Hindlimb muscle (tissue), 1 donor: ENCODE measurements around the gene POTEI. TPM values are rescaled to one million over a fixed set of nuclear protein-coding genes. Genes with fewer than 3 reads are reported as not detected.
"Not testable (repeated sequence)": the region's sequence is repeated elsewhere in the genome, so short reads cannot be mapped to it uniquely, and the experiment has no call there.

ENCODE experiments used
- DNase-seq: peaks from one replicate; pipeline ENCODE4 v3.0.0-alpha.2; 2013
- polyA plus RNA-seq: library from polyadenylated mRNA; unstranded; fragments of 120-200 nt; gene quantifications from one replicate; pipeline ENCODE4 v1.2.1, GENCODE V29; 2013; ENCODE audit not compliant: insufficient read length

The POTEI gene
- polyA plus RNA-seq, 1 donor = 0.04 TPM

DNA sequence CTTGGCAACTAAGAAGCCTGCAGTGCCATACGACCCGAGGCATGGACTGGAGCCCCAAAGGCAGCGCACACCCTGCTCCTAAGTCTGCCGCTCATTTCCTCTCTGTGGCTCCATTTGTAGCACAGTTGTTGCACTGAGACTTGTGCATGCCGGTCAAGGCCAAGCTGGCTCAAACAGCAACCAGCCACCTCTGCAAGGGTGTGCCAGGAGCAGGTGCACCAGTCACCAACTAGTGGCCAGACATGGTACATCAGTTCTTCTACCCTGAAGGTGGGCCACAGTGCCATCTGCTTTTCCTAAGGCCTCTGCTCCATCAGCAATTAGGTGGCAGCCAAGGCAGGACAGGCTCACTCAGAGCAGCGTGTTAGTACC lies 54.4 kb downstream of the POTEI start:
- DNase-seq = not testable (repeated sequence)

DNA sequence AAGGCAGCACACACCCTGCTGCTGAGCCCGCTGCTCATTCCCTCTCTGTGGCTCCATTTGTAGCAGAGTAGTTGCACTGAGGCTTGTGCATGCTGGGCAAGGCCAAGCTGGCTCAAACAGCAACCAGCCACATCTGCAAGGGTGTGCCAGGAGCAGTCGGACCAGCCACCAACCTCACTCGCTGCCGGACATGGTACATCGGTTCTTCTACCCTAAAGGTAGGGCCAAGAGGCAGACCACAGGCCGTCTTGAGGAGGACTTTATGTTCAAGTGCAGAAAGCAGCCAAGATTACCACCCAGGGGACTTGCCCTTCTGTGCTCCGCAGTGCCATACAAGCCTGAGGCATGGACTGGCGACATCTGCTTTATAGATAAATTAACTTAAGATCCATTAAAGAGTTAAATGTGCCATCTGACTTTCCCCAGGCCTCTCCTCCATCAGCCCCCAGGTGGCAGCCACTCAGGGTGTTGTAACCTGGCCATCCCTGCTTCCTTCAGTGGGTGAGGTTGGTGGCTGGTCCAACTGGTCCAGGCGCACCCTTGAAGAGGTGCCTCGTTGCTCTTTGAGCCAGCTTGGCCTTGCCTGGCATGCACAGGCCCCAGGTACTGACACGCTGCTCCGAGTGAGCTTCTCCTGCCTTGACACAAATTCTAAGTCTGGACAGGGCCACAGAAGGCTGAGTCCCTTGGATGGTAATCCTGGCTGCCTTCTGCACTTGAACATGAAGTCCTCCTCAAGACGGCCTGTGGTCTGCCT lies 55.0 kb downstream of the POTEI start:
- DNase-seq = not testable (repeated sequence)

DNA sequence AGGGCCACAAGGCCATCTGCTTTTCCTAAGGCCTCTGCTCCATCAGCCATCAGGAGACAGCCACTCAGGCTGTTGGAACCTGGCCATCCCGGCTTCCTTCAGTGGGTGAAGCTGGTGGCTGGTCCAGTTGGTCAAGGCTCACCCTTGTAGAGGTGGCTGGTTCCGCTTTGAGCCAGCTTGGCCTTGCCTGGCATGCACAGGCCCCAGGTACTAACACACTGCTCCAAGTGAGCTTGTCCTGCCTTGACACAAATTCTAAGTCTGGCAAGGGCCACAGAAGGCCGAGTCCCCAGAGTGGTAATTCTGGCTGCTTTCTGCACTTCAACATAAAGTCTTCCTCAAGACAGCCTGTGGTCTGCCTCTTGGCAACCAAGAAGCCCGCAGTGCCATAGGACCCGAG lies 56.2 kb downstream of the POTEI start:
- not testable (repeated sequence) for DNase-seq

DNA sequence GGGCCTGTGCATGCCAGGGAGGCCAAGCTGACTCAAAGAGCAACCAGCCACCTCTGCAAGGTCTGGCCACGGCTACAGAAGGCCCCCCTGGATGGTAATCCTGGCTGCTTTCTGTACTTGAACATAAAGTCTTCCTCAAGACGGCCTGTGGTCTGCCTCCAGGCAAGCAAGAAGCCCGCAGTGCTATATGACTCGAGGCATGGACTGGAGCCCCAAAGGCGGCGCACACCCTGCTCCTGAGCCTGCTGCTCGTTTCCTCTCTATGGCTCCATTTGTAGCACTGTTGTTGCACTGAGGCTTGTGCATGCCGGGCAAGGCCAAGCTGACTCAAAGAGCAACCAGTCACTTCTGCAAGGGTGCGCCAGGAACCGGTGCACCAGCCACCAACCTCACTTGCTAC lies 57.3 kb downstream of the POTEI start:
- DNase-seq = not testable (repeated sequence)

DNA sequence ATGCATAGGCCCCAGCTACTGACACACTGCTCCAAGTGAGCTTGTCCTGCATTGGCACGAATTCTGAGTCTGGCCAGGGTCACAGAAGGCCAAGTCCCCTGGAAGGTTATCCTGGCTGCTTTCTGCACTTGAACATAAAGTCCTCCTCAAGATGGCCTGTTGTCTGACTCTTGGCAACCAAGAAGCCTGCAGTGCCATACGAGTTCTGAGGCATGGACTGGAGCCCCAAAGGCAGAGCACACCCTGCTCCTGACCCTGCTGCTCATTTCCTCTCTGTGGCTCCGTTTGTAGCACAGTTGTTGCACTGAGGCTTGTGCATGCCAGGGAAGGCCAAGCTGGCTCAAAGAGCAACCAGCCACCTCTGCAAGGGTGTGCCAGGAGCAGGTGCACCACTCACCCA lies 57.9 kb downstream of the POTEI start:
- DNase-seq = not testable (repeated sequence)

DNA sequence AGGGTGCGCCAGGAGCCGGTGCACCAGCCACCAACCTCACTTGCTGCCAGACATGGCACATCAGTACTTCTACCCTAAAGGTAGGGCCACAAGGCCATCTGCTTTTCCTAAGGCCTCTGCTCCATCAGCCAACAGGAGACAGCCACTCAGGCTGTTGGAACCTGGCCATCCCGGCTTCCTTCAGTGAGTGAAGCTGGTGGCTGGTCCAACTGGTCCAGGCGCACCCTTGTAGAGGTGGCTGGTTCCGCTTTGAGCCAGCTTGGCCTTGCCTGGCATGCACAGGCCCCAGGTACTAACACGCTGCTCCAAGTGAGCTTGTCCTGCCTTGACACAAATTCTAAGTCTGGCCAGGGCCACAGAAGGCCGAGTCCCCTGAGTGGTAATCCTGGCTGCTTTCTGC lies 58.8 kb downstream of the POTEI start:
- not testable (repeated sequence) for DNase-seq

DNA sequence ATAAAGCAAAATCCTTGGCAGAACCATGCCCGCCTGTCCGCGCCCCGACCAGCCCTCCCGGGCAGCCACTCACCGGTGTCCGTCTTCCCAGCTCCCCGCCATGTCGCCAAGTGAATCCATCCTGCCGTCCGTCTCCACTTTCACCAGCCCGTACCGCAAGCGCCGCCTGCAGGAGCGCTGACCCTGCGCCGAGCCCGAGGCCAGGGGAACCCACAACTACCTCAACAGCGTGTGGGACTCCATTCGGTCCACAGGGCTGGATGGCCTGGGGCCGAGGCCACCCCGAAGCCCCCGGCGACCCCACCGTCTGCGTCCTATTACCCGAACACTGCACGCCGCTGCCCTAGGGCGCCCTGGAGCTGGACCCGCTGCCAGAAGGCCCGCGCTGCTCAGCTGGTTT lies 81.5 kb downstream of the POTEI start:
- DNase-seq = peak; percentile 17

DNA sequence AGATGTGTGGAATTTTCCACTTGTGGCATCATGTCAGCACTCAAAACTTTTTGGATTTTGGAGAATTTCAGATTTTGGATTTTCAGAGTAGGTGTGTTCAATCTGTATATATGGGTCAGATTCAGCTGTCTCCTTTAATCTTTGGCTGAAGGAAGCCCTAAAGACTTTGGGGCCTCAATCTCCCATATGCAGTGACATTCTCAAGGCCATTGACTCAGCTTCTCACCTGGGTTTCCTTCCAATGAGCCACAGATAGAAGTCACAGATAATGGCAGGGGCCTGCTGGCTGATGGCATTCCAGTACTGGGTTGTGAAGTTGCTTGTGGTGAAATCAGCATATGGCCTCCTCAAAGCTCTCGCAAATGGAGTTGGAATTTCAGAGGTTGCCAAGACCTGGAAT lies 90.3 kb downstream of the POTEI start:
- DNase-seq = not testable (repeated sequence)

DNA sequence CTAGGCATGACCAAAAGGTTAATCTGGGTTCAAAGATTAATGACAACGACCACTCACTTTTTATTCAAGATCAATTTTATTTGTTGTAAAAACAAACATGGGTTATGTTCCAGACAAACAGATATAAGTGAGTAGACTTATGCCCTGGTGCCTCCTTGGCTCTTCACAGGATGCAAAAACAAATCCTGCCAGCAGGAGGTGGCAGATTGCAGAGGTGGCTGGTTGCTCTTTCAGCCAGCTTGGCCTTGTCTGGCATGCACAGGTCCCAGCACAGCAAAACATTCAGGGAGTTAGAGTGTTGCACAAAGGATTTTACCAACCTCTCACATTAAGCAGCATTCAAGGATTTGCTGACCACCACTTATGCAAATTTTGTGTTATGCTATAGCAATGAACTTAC lies 92.4 kb downstream of the POTEI start:
- not testable (repeated sequence) for DNase-seq

Other genes with a start within 250 kb of the POTEI start
- gene IMP4, start 166.4 kb downstream of the POTEI start, polyA plus RNA-seq = 42.7 TPM
- gene PTPN18, start 153.3 kb downstream of the POTEI start, polyA plus RNA-seq = 26.7 TPM
- not detected for gene CFC1B, start 11.9 kb upstream of the POTEI start, polyA plus RNA-seq
- not detected for gene CFC1, start 90.2 kb upstream of the POTEI start, polyA plus RNA-seq
- 0.06 TPM for gene POTEJ, start 102.1 kb upstream of the POTEI start, polyA plus RNA-seq
- not detected for gene GPR148, start 219.7 kb upstream of the POTEI start, polyA plus RNA-seq
- not detected for gene AMER3, start 246.2 kb upstream of the POTEI start, polyA plus RNA-seq